ENCODE data around the gene GRID1.
A peak's percentile ranks its signal among the peaks of the same experiment; 100 is the strongest.
"Not testable (repeated sequence)": the region's sequence is repeated elsewhere in the genome, so short reads cannot be mapped to it uniquely, and the experiment has no call there.

Gene GRID1

GRCh38 chr10:86391986-86392722 lies 25.6 kb upstream of the GRID1 start:
- no peak for DNase-seq

GRCh38 chr10:86391236-86391840 lies 24.7 kb upstream of the GRID1 start:
- DNase-seq: peak; percentile 60

- no peak for DNase-seq
Observed at GRCh38 chr10:86390337-86391120, 23.9 kb upstream of the GRID1 start.

DNA sequence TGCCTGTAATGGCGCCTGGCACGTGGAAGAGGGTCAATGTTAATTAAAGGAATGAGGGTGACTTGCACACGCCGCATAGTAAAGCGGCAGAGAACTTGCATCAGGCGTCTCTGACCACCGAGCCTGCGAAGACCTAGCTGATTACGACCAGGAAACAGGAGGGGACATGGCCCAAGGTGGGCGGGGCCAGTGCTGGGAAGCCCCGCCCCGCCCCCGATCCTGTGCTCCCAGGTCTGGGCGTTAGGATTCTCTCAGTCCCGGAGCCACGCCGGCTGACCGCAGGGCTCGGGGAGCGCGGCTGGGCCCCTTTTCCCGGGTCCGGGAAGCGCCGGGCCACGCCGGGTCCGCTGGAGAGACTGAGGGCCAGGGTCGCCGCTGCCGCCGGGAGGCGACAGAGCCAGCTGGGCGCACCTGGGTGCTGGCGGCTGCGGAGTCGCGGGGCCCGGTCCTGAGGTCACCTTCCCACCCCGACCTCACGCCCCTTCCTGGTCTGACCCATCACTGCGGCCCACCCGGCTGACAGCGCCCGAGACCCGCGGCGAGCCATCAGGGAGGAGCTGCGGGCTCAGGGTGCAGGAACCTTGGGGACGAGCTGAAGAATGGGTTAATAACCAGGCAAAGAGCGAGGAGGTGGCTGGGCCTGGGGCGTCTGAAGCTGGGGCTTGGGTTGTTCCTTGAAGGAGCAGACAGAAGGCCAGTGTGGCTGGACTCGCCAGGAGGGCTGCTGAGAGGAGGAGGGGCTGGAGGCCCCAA lies 23.0 kb upstream of the GRID1 start:
- no peak for DNase-seq

- DNase-seq: not testable (repeated sequence)
Observed at GRCh38 chr10:86389109-86389440, 22.5 kb upstream of the GRID1 start.

DNA sequence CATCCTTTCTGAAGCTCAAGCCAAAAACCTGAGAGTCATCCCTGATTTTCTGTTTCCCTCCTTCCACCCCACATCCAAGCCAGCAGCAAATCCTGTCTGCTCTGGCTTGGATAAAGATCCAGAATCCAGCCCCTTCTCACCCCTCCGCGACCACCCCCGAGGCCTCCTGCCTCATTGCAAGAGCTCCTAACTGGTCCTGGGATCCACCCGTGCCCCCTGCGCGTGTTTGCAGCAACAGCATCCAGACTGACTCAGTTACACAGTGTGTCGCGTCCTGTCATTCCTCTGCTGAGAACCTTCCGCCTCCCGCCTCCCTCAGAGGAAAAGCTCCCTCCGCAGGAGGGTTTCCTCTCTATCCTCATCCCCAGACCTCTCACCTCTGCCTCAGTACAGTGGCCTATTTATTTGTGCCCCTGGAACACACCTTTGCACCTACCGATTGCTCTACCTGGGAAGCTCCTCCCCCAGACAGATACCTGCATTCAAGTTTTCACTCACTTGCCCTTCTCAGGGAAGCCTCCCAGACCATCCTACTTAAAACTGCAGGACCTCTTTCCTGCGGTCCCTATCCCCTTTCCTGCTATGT lies 21.6 kb upstream of the GRID1 start:
- DNase-seq: no peak

- DNase-seq: peak; percentile 82
Observed at GRCh38 chr10:86387178-86387794, 20.7 kb upstream of the GRID1 start.

GRCh38 chr10:86385806-86386205 lies 19.2 kb upstream of the GRID1 start:
- no peak for DNase-seq

- no peak for DNase-seq
Observed at GRCh38 chr10:86377797-86378146, 11.2 kb upstream of the GRID1 start.

- peak; percentile 79 for DNase-seq
Observed at GRCh38 chr10:86376852-86377796, 10.5 kb upstream of the GRID1 start.

DNA sequence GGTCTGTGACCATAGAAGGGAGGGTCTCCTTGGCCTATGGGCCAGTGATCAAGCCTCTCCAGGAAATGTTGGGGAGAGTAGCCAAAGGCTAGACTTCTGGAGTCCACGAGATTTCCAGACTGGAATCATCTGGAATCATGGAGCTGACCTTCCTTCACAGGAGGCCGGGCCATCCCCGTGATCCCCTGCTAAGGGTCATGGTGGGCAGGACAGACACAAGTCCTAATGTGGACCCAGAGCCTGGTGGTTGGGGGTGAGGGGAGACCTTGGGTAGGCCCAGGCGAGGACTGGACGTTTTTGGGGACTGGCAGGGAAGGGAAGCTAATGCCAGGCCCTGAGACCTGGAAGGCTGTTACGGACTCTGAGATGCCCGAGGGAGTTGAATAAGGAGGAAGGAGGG lies 9.8 kb upstream of the GRID1 start:
- no peak for DNase-seq

DNA sequence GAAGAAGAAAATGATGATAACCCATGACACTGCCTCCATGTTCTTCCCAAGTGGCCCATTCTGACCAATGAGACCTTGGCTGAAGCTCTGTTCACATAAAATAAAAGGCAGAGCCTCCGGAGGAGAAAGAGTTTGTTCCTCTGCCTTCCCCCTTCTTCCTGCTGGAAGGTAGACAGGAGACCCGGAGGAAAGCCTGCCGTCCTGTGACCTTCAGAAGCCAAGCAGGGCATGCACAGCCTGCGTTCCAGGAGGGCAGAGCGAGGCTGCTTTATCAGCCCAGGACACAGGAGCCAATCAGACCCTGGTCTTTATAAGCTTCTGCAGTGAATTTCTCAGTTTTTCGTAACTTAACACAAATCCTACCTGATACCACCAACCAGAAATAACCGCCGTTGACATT lies 8.6 kb upstream of the GRID1 start:
- no peak for DNase-seq

DNA sequence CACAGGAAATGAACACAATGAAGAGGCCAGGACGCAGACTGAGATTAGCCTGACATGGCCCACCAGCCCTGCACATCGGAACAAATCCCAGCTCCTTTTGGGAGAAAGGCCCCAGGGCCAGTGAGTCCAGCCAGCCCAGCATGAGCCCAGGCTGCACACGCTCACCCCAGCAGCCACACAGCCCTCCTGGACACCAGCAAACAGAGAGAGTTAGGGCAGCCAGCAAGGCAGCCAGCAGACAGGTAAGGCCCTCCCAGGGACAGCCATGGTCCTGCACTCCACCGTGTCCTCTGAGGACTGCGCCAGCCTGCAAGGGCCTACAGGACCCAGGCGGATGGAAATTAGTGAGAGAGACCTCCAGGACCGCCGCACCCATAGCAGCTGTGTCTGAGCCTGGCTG lies 8.1 kb upstream of the GRID1 start:
- DNase-seq: no peak

GRCh38 chr10:86373828-86374227 lies 7.2 kb upstream of the GRID1 start:
- DNase-seq: no peak

GRCh38 chr10:86373251-86373650 lies 6.7 kb upstream of the GRID1 start:
- no peak for DNase-seq

- no peak for DNase-seq
Observed at GRCh38 chr10:86372784-86373239, 6.2 kb upstream of the GRID1 start.

- DNase-seq: no peak
Observed at GRCh38 chr10:86372119-86372783, 5.7 kb upstream of the GRID1 start.

DNA sequence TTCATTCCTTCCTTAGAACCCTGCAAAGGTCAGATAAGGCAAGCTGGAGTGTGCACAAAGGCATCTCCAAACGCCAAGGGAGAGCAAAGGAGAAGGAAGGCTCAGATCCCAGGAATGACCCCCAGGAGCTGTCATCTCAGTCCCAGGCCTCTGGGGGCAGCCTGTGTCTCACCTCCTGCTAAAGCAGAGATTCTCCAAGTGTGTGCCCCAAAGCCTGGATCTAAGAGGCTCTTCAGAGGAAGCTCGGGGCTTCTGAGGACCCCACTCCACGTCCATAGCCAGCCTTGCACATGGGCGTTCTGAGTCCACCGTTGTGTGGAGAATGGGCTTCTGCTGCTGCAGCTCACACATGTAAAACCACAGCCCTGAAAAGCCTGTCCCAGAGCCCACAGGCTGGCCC lies 5.1 kb upstream of the GRID1 start:
- DNase-seq: no peak

- DNase-seq: no peak
Observed at GRCh38 chr10:86371116-86371515, 4.5 kb upstream of the GRID1 start.

DNA sequence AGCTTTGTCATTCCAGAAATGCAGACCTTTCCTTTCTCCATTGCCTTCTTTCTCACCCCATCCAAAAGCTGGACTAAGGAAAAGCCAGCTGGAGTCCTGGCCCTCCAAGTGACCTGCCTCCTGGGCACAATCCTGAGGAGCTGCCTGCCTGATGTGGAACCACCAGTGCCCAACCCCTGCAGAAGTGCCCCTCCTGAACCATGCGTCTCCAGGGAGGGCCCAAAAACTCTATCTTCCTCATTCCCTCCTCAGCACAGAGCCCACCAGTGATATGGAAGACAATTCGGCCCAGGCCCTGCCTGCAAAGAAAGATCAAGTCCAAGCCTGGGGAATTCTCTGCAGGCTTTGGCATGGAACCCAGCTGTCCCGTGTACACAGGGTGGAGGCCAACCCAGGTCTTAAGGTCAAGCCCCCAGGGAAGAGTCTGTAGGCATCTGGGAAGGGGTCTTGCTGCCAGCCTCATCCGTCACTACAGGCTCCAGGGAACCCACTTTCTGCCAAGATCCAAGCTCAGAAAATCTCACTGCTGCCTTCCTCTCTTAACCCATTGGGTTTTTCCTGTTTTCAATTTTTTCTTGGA lies 3.5 kb upstream of the GRID1 start:
- no peak for DNase-seq
